Measurements from ENCODE around the gene KCNK5. TPM values are rescaled to one million over a fixed set of nuclear protein-coding genes. Genes with fewer than 3 reads are reported as not detected.

Gene KCNK5
- total and polyA plus RNA-seq, 9 of the 15 experiments (the other 6 are each of a cell fraction or from before 2014, with no cell fraction given) = 1.5 to 45.8 (median 25.8) TPM

- intact Hi-C loops (cut with micrococcal nuclease) (no loop called here), in situ Hi-C loops (cut with MboI) (no loop called here)
- peaks cover 37 to 60% of the 10 kb centered on the region in 2 experiments for H3K27me3 ChIP-seq (ENCODE audit: control insufficient read depth in 2 of 2, insufficient read depth in 2 of 2, low read length in 2 of 2)
- no peak overlapping the region for H3K4me2 ChIP-seq (ENCODE audit: insufficient read depth, low read length)
- H4K20me1 ChIP-seq (replicated peaks; ENCODE audit: control insufficient read depth, insufficient read depth, low read length) = 0 out of 2 replicates have a peak, but pooled peaks cover 4% of the 10 kb centered on the region
- no TSS peak for BruUV-seq (replicated peaks)
- no peaks in the 10 kb centered on the region for H3K36me3 ChIP-seq (ENCODE audit: control insufficient read depth, insufficient read depth, low read length)
- no peak overlapping the region for H3K4me3 ChIP-seq
- no peak for FAIRE-seq
- H3K9ac ChIP-seq (ENCODE audit: insufficient read depth in 1 of 2, low read depth in 2 of 2, low read length in 2 of 2) = no peak overlapping the region
- H3K9me3 ChIP-seq (replicated peaks; ENCODE audit: control insufficient read depth, insufficient read depth, low read depth, low read length) = no peaks in the 10 kb centered on the region
- WGBS (ENCODE audit: insufficient coverage, low coverage, missing lambda C conversion rate) = 5% methylated on average over 3 of the region's 3 CpGs
- H3K4me1 ChIP-seq (replicated peaks in 1 of 2; ENCODE audit: control insufficient read depth in 2 of 2, insufficient read depth in 2 of 2, low read length in 2 of 2) = peaks cover 0 to 5% of the 10 kb centered on the region in 2 experiments; a peak in 1 of 5 replicates
- no peak for DNase-seq (ENCODE audit: extremely low read depth in 1 of 4, low spot score in 3 of 4)
- ChIA-PET POLR2A (no interaction called here), CTCF (ENCODE audit: low intra/inter-chr PET ratio) (interaction anchor here (0.6 kb wide), 1 partner anchor 115 kb away, joined by 3 read pairs; no protein-coding TSS in a partner anchor)
- H3K9me1 ChIP-seq (ENCODE audit: control insufficient read depth, insufficient read depth, low read length) = no peaks in the 10 kb centered on the region
- TF ChIP-seq, protein P1, sequence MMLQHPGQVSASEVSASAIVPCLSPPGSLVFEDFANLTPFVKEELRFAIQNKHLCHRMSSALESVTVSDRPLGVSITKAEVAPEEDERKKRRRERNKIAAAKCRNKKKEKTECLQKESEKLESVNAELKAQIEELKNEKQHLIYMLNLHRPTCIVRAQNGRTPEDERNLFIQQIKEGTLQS (IDR thresholded peaks at IDR 0.05) = no peak
- TF ChIP-seq, protein P1 (CRISPR knock-in tag; conservative IDR thresholded peaks at IDR 0.05) = no peak
- TF ChIP-seq NFIC (IDR thresholded peaks at IDR 0.05) = no peak
- TF ChIP-seq MIER1 (IDR thresholded peaks at IDR 0.05; ENCODE audit: low read depth) = no peak
- no peak for TF ChIP-seq CBFA2T2 (conservative IDR thresholded peaks at IDR 0.05)
- H3K79me2 ChIP-seq (ENCODE audit: control insufficient read depth, insufficient read depth, low read length) = no peaks in the 10 kb centered on the region
- no peak overlapping the region for H3K27ac ChIP-seq (ENCODE audit: extremely low read depth, low read depth, low read length)
- no peak overlapping the region for H2AFZ ChIP-seq (ENCODE audit: low read depth, low read length)
- ATAC-seq = no peak
Observed at GRCh38 chr6:39276379-39276995, 47.2 kb upstream of the KCNK5 start.
